ENCODE data around the gene G6PC1.

DNA sequence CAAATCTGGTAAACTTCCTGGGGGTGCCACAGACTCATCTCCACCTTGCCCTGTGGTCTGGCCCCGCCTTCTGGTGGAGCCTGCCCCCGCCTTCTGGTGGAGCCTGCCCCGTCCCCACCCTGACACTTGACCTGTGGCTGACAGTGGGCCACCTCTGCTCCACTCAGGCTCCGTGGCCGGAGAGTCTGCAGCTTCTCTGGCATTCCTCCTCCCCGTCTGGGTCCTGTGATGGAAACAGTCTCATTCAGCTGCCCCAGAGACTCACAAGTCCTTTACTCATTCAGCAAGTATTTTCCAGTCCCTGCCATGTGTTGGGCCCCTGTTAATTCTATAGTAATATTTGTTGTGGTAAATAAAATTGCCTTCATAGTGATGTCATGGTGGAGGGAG is 21.0 kb upstream of the G6PC1 start:
- TF ChIP-seq EZH2 (IDR thresholded peaks at IDR 0.05; ENCODE audit: insufficient read depth, poor library complexity, severe bottlenecking) (no peak), EZH2phosphoT487 (IDR thresholded peaks at IDR 0.05; ENCODE audit: insufficient read depth, low read depth) (no peak)

All from GM23248 (cell line).